Activated CD4-positive, alpha-beta memory T cell treated with anti-CD3 and anti-CD28 coated beads, Interleukin-2, amount 10 ng/mL, durations not matched to agents 7 days and 5 days (primary cell): Measurements from ENCODE around the gene GDF11. TPM values are rescaled to one million over a fixed set of nuclear protein-coding genes. Genes with fewer than 3 reads are reported as not detected.
A peak's percentile ranks its signal among the peaks of the same experiment; 100 is the strongest.

Experiments
- CTCF ChIA-PET: fragments of 350-600 bp; sonication (Branson Sonifier 250); formaldehyde crosslinking; loops from one replicate; lab custom pipeline; 2021; ENCODE audit warnings: antibody characterized with exemption, inconsistent platforms; lab: Charles Lee
- POLR2A ChIA-PET: fragments of 350-600 bp; sonication (Branson Sonifier 250); formaldehyde crosslinking; loops from one replicate; lab custom pipeline; 2021; ENCODE audit warnings: antibody characterized with exemption; lab: Charles Lee
- DNase-seq: peaks from one replicate; pipeline ENCODE4 v3.0.0-alpha.2; 2020
- H3K27ac Mint-ChIP-seq: one replicate; pipeline ENCODE4 v1.8.0; 2021; ENCODE audit warnings: mild to moderate bottlenecking, mixed read lengths
- H3K27me3 Mint-ChIP-seq: one replicate; pipeline ENCODE4 v1.8.0; 2021; ENCODE audit warnings: mixed read lengths
- H3K36me3 Mint-ChIP-seq: one replicate; pipeline ENCODE4 v1.8.0; 2021; ENCODE audit warnings: low read depth, mixed read lengths
- H3K4me1 Mint-ChIP-seq: one replicate; pipeline ENCODE4 v1.8.0; 2021; ENCODE audit warnings: mixed read lengths
- H3K4me3 Mint-ChIP-seq: one replicate; pipeline ENCODE4 v1.8.0; 2021; ENCODE audit warnings: mild to moderate bottlenecking, mixed read lengths
- H3K9me3 Mint-ChIP-seq: one replicate; pipeline ENCODE4 v1.8.0; 2021; ENCODE audit warnings: mixed read lengths
- total RNA-seq, 2 experiments: library from RNA; stranded (reverse); gene quantifications; one replicate each; pipeline ENCODE4 v1.2.3, GENCODE V29; 2021

GDF11 gene
- total RNA-seq, 2 experiments from 2014 or later = 7.2 to 7.9 TPM

- peaks cover 3% of the 10 kb centered on the region for H3K27me3 Mint-ChIP-seq
- CTCF ChIA-PET = no interaction called here
Observed at GRCh38 chr12:55700255-55701018, 42.5 kb upstream of the GDF11 start.

DNA sequence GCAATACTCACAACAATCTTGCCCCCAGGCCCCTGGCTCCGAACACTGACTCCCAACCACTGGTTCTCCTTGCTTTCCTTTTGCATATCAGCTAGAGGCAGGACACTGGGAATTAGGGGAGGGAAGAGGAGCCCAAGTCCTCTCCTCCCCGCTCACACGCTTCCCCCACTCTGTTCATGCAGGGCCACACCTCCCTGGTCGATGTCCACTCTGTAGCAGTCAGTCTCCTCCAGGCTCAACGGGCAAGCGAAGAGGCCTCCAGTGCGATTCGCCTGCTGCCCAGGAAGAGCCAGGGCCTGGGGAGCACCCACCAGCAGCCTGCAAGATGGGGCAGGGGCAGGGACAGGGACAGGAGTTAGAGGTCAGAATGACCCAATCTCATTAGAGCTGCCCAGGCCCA is 40.1 kb upstream of the GDF11 start:
- Mint-ChIP-seq H3K27me3 (peaks cover 13% of the 10 kb centered on the region), H3K27ac (no peak overlapping the region), H3K4me1 (peaks cover 5% of the 10 kb centered on the region), H3K36me3 (no peaks in the 10 kb centered on the region), H3K4me3 (no peak overlapping the region), H3K9me3 (no peaks in the 10 kb centered on the region)
- POLR2A ChIA-PET = no interaction called here
- CTCF ChIA-PET = no interaction called here
- DNase-seq = no peak

More at GRCh38 chr12:55700255-55701018, 42.5 kb upstream of the GDF11 start:
- Mint-ChIP-seq H3K9me3 (no peaks in the 10 kb centered on the region), H3K4me3 (no peak overlapping the region), H3K4me1 (no peaks in the 10 kb centered on the region), H3K36me3 (no peaks in the 10 kb centered on the region), H3K27ac (no peak overlapping the region)
- POLR2A ChIA-PET = no interaction called here
- DNase-seq = no peak

DNA sequence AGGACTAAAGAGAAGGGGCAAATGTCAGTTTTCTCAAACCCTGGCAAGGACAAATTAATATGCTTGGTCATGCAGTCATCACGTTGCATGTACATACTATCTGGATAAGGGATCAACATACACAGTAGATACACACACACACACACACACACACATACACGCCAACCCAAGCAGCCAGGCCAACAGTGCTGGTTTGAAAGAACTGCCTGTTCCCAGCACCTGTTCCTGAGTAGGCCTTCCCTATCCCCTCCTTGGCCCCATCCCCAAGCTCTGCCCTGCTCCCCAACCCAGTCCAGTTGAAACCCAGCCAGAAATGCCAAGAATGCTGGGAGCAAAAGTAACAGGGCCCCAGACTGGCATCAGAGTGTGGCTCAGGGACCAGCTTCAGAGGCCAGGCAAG is 39.6 kb upstream of the GDF11 start:
- CTCF ChIA-PET = no interaction called here
- Mint-ChIP-seq H3K9me3 (no peaks in the 10 kb centered on the region), H3K27me3 (peaks cover 16% of the 10 kb centered on the region)

GRCh38 chr12:55703901-55704761 is 38.8 kb upstream of the GDF11 start:
- DNase-seq = no peak
- Mint-ChIP-seq H3K4me3 (no peak overlapping the region), H3K4me1 (peaks cover 17% of the 10 kb centered on the region), H3K27me3 (peaks cover 23% of the 10 kb centered on the region), H3K27ac (no peak overlapping the region), H3K9me3 (no peaks in the 10 kb centered on the region), H3K36me3 (no peaks in the 10 kb centered on the region)
- ChIA-PET CTCF (no interaction called here), POLR2A (no interaction called here)

More for the DNA sequence above, 39.6 kb upstream of the GDF11 start:
- POLR2A ChIA-PET = no interaction called here
- no peak for DNase-seq
- Mint-ChIP-seq H3K27ac (no peak overlapping the region), H3K4me1 (peaks cover 9% of the 10 kb centered on the region), H3K4me3 (no peak overlapping the region), H3K36me3 (no peaks in the 10 kb centered on the region)

GRCh38 chr12:55704824-55705718 is 37.9 kb upstream of the GDF11 start:
- Mint-ChIP-seq H3K4me1 (peaks cover 19% of the 10 kb centered on the region), H3K36me3 (no peaks in the 10 kb centered on the region), H3K27me3 (peaks cover 32% of the 10 kb centered on the region), H3K27ac (no peak overlapping the region), H3K9me3 (no peaks in the 10 kb centered on the region), H3K4me3 (no peak overlapping the region)
- DNase-seq = no peak
- CTCF ChIA-PET = interaction anchor here (0.9 to 1.7 kb wide), 4 partner anchors 9 to 49 kb away, joined by 3 to 7 read pairs (median 4); partner anchors contain the start of gene BLOC1S1
- POLR2A ChIA-PET = no interaction called here

- no peak for DNase-seq
- ChIA-PET CTCF (interaction anchor here (0.9 to 1.7 kb wide), 4 partner anchors 10 to 50 kb away, joined by 3 to 7 read pairs (median 4); partner anchors contain the start of gene BLOC1S1), POLR2A (interaction anchor here (1.4 kb wide), 1 partner anchor 10 kb away, joined by 6 read pairs; the partner anchor contains the start of gene BLOC1S1)
- no peaks in the 10 kb centered on the region for H3K9me3 Mint-ChIP-seq
- H3K27ac Mint-ChIP-seq = no peak overlapping the region
- peaks cover 19% of the 10 kb centered on the region for H3K4me1 Mint-ChIP-seq
- no peak overlapping the region for H3K4me3 Mint-ChIP-seq
- H3K36me3 Mint-ChIP-seq = no peaks in the 10 kb centered on the region
- H3K27me3 Mint-ChIP-seq = peaks cover 37% of the 10 kb centered on the region
Observed at GRCh38 chr12:55705782-55706402, 37.0 kb upstream of the GDF11 start.

DNA sequence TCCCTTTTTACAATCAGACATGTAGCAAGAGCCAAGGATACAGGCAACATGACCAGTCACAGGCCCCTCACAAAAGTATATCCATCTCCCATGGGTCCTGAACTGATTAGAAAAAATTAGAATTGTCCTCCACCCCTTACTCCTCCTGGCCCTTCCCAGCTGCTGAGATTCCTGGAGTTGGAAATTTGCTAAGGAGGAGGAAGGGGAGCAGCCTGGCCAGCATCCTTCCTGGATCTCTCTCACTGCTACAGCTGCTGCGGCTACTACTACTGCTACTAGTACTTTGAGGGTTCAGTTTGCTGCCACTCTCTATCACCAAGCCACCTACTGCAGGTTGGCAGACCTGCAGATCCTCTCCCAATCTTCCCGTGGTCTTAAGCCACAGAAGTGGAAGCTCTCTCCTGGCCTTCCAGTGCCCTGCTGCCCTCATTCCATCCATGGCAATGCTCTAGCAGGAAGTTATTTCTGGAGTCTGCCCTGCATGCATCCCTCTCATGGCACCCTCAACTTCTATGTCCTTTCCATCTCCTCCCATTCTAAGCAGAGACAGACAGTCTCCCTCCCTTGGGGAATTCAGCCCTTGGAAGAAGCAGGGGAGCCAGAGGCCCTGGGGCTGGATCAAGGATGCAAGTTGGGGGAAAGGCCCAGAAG is 36.2 kb upstream of the GDF11 start:
- peaks cover 39% of the 10 kb centered on the region for H3K27me3 Mint-ChIP-seq
- POLR2A ChIA-PET = interaction anchor here (1.4 kb wide), 1 partner anchor 9 kb away, joined by 6 read pairs; the partner anchor contains the start of gene BLOC1S1

GRCh38 chr12:55707219-55707671 is 35.7 kb upstream of the GDF11 start:
- no peak overlapping the region for H3K27ac Mint-ChIP-seq
- no peaks in the 10 kb centered on the region for H3K9me3 Mint-ChIP-seq
- POLR2A ChIA-PET = interaction anchor here (1.4 kb wide), 1 partner anchor 8 kb away, joined by 6 read pairs; the partner anchor contains the start of gene BLOC1S1
- peaks cover 45% of the 10 kb centered on the region for H3K27me3 Mint-ChIP-seq
- H3K36me3 Mint-ChIP-seq = no peaks in the 10 kb centered on the region
- H3K4me3 Mint-ChIP-seq = peak overlapping the region; percentile 60
- no peak for DNase-seq
- CTCF ChIA-PET = no interaction called here
- H3K4me1 Mint-ChIP-seq = peaks cover 19% of the 10 kb centered on the region

More for the DNA sequence above, 36.2 kb upstream of the GDF11 start:
- Mint-ChIP-seq H3K27ac (no peak overlapping the region), H3K4me3 (peak overlapping the region; percentile 60), H3K9me3 (no peaks in the 10 kb centered on the region), H3K4me1 (peaks cover 19% of the 10 kb centered on the region), H3K36me3 (no peaks in the 10 kb centered on the region)
- no peak for DNase-seq
- CTCF ChIA-PET = interaction anchor here (1.3 to 1.7 kb wide), 2 partner anchors 9 to 51 kb away, joined by 5 to 7 read pairs; partner anchors contain the start of gene BLOC1S1

DNA sequence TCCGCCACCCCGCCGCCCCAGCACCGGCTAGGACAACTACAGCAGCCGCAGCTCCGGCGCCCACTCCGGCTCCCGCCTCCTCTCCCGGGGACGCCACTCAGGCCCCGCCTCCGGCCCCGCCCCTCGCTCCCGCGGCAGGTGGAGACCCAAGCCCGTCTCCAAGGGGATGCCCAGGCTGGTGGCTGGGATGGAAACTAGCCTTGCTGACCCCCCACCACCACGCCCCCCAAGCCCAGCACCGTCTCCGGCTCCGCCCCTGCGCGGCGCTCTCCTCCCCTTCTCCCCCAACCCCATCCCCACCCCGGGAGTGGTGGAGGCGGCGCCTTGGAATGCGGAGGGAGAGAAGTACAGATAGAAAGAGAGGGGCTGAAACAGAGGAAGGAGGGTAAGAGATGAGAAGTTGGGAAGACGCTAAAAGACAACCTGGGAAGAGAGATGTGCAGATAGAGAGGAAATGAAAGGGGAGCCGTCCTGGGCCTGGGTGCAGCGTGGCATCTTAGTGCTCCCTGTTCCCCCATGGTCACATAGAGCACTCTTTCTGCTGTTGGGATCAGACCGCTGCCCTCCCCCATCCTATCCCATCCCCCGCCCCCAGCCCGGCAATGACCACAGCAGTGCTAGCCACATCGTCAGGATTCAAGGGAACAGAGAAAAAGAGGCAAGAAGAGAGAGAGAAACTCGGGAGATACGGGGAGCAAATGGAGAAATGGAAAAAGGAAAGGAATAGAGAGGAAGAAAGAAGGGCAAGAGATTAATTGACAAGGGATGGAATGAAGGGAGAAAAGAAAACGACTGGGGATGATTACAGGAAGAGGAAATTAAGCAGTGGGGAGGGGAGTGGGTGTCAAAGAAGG is 34.9 kb upstream of the GDF11 start, which contains the start of gene ITGA7:
Gene ITGA7 (minus strand): TSS at position 64 of the 854 bp plus-strand sequence. CDS start 222 bp downstream, outside the sequence.
- Mint-ChIP-seq H3K27me3 (peaks cover 48% of the 10 kb centered on the region), H3K27ac (no peak within 1 kb of the TSS), H3K9me3 (no peaks in the 10 kb centered on the region), H3K36me3 (no peaks in the 10 kb centered on the region), H3K4me3 (peak within 1 kb of the TSS; percentile 75), H3K4me1 (peaks cover 19% of the 10 kb centered on the region)
- CTCF ChIA-PET = no interaction called here
- POLR2A ChIA-PET = no interaction called here
- peak; percentile 61 for DNase-seq

GRCh38 chr12:55708695-55709233 is 34.2 kb upstream of the GDF11 start:
- ChIA-PET CTCF (no interaction called here), POLR2A (no interaction called here)
- Mint-ChIP-seq H3K36me3 (no peaks in the 10 kb centered on the region), H3K27me3 (peaks cover 48% of the 10 kb centered on the region), H3K27ac (no peak overlapping the region), H3K4me3 (peak overlapping the region; percentile 75), H3K9me3 (no peaks in the 10 kb centered on the region), H3K4me1 (peaks cover 19% of the 10 kb centered on the region)
- no peak for DNase-seq
